ENCODE measurements around the gene FAM83C. TPM values are rescaled to one million over a fixed set of nuclear protein-coding genes. Genes with fewer than 3 reads are reported as not detected.

FAM83C gene
- total RNA-seq, 1 experiment from 2014 or later: not detected

DNA sequence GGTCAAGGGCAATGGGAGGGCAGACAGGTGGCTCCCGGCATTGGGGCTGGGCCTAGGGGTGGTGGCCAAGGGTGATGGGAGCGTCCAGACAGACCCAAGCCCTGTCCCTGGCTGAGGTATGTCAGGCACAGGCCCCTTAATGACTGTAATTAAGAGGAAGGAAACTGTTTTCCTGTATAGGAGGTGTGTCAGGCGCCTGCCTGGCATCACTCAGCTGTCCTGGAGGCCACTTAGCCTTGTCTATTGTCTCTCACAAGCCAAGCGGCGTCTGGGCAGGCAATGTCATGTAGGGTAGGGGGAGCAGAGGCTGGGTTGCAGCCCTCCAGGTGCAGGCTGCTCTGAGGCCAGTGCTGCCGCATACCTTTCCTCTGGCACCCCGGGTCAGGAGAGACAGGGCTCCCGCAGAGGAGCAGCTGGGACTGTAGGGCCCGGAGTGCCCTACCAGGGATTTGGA, 3.9 kb upstream of the FAM83C start:
- RAD21 ChIA-PET (ENCODE audit: low non-redundant PET in 1 of 2, low total read pairs in 2 of 2, uncharacterized antibody in 2 of 2, unreplicated experiment in 2 of 2): no interaction called here
- intact Hi-C loops (cut with micrococcal nuclease): no loop called here
- no peaks in the 10 kb centered on the region for H3K9me3 ChIP-seq (ENCODE audit: control insufficient read depth in 1 of 2, insufficient read depth in 1 of 2, low read depth in 1 of 2, low read length in 2 of 2)
- no peak overlapping the region for H3K27ac ChIP-seq (ENCODE audit: low read depth, low read length)
- H3K9me2 ChIP-seq (ENCODE audit: insufficient read depth): no peaks in the 10 kb centered on the region
- H4K20me1 ChIP-seq (ENCODE audit: insufficient read depth): no peaks in the 10 kb centered on the region
- H3K4me3 ChIP-seq (replicated peaks in 1 of 2; ENCODE audit: low read depth in 1 of 2, low read length in 2 of 2): no peak overlapping the region
- H3K27me3 ChIP-seq (ENCODE audit: insufficient read depth, low read length): no peaks in the 10 kb centered on the region
- no peak overlapping the region for H2AFZ ChIP-seq (ENCODE audit: low read depth, low read length, poor library complexity, severe bottlenecking)
- POLR2A ChIA-PET: no interaction called here
- no TSS peak for BruUV-seq (replicated peaks)
- ATAC-seq (no peak), DNase-seq (ENCODE audit: low read depth, low spot score) (no peak)
- CTCF ChIA-PET: no interaction called here
- TF ChIP-seq ATF3 (IDR thresholded peaks at IDR 0.05): no peak
- TF ChIP-seq CBX3 (IDR thresholded peaks at IDR 0.05; ENCODE audit: low read depth): no peak
- no peak for TF ChIP-seq ZBTB33 (IDR thresholded peaks at IDR 0.05; ENCODE audit: extremely low read depth, insufficient replicate concordance, low read length)
- TF ChIP-seq TCF7L2 (IDR thresholded peaks at IDR 0.05; ENCODE audit: borderline replicate concordance, extremely low read depth, insufficient read depth, insufficient read length): no peak
- no peak for TF ChIP-seq SP1 (IDR thresholded peaks at IDR 0.05; ENCODE audit: low read depth)
- TF ChIP-seq MAX (IDR thresholded peaks at IDR 0.05): no peak
- no peak for TF ChIP-seq YY1 (IDR thresholded peaks at IDR 0.05; ENCODE audit: extremely low read depth, insufficient replicate concordance, low read depth, low read length)
- TF ChIP-seq ELF1 (IDR thresholded peaks at IDR 0.05; ENCODE audit: borderline replicate concordance, low read depth): no peak
- no peak for TF ChIP-seq EZH2 (IDR thresholded peaks at IDR 0.05)
- no peak for TF ChIP-seq EZH2phosphoT487 (IDR thresholded peaks at IDR 0.05; ENCODE audit: borderline replicate concordance)
- no peak for TF ChIP-seq ZNF274 (IDR thresholded peaks at IDR 0.05; ENCODE audit: low read depth, low read length)
- H3K9ac ChIP-seq (ENCODE audit: low read length): no peak overlapping the region
- H3K4me2 ChIP-seq (ENCODE audit: low read length): no peak overlapping the region
- no peaks in the 10 kb centered on the region for H3K36me3 ChIP-seq (ENCODE audit: control insufficient read depth in 1 of 2, insufficient read depth in 2 of 2, low read length in 2 of 2)
- no peaks in the 10 kb centered on the region for H3K79me2 ChIP-seq (ENCODE audit: insufficient read depth, low read length)
- peaks cover 5 to 13% of the 10 kb centered on the region in 2 experiments; a peak in 2 of 4 replicates for H3K4me1 ChIP-seq (ENCODE audit: control insufficient read depth in 1 of 2, insufficient read depth in 2 of 2, low read length in 2 of 2)
